Tibial nerve (tissue), 3 donors: Measurements from ENCODE around the gene HSPB1.

Experiments
- CTCF ChIP-seq, 5 experiments: fragments of 200-600 bp in 3 of 5; fragments of 450-650 bp in 2 of 5; sonication (generic) in 3 of 5; IDR thresholded peaks; one replicate each; pipeline ENCODE4 v1.5.1; 2016 to 2019; ENCODE audit warnings: antibody characterized with exemption in 5 of 5, mild to moderate bottlenecking in 3 of 5, moderate library complexity in 2 of 5
- POLR2A ChIP-seq, 2 donors: fragments of 450-650 bp; IDR thresholded peaks; one replicate each; pipeline ENCODE4 v1.6.1; 2017; ENCODE audit warnings: antibody characterized with exemption in 2 of 2, mild to moderate bottlenecking in 2 of 2, moderate library complexity in 2 of 2

- no peak for TF ChIP-seq CTCF (IDR thresholded peaks at IDR 0.05)
- no peak for TF ChIP-seq POLR2A (IDR thresholded peaks at IDR 0.05)
Observed at GRCh38 chr7:76327610-76328009, 25.1 kb downstream of the HSPB1 start.
